T-helper 1 cell (primary cell): ENCODE results near the gene SLC25A15.
A peak's percentile ranks its signal among the peaks of the same experiment; 100 is the strongest.
"Not testable (repeated sequence)": the region's sequence is repeated elsewhere in the genome, so short reads cannot be mapped to it uniquely, and the experiment has no call there.

ENCODE experiments used
- DNase-seq, 5 donors: peaks; one replicate each; pipeline ENCODE4 v3.0.0-alpha.2; 2012 to 2020

Gene SLC25A15

DNA sequence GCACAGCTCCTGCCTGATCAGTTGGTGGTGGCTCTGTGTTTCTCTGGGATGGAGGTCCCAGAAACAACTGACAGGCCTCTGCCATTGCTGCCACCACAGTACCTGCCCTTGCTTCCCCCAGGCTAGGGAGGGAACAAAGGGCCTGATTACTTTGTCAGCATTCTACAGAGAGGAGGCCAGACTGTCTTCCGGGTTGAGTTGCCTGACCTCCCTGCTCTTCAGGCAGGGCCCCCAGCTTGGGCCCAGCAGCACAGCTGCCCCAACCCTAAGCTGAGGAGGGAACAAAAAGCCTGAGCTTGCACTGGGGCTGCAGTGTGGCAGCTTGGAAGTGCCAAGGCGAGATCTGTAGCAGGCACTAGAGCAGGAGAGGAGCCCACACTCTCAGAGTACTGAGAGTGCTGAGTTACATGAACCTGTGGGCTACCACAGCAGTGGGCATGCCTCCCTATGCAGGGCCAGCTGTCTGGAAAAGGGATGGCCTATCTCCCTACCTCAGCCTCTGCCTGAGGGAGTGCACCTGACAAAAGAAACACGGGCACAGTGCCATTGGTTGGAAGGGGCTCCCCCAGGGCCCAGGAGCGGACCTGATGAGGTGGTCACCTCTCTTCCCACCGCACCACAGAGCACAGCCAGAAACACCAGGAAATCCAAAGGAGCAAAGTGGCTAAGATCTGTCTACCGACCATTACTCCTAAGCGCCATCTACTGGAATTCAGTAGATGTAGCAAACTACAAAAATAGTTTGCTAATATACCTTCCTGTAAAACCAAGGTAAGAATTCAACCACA lies 24.4 kb downstream of the SLC25A15 start:
- DNase-seq = peak in 1 of 5 donors; percentile 38

GRCh38 chr13:40814803-40815202 lies 25.4 kb downstream of the SLC25A15 start:
- DNase-seq = no peak

DNA sequence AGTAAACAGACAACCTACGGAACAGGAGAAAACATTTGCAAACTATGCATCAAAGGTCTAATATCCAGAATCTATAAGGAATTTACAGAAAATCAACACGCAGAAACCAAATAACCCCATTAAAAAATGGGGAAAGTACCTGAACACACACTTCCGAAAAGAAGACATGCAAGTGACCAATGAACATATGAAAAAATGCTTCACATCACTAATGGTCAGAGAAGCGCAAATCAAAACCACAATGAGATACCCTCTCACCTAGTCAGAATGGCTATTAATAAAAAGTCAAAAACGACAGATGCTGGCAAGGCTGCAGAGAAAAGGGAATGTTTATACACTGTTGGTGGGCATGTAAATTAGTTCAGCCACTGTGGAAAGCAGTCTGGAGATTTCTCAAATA lies 29.5 kb downstream of the SLC25A15 start:
- no peak for DNase-seq

DNA sequence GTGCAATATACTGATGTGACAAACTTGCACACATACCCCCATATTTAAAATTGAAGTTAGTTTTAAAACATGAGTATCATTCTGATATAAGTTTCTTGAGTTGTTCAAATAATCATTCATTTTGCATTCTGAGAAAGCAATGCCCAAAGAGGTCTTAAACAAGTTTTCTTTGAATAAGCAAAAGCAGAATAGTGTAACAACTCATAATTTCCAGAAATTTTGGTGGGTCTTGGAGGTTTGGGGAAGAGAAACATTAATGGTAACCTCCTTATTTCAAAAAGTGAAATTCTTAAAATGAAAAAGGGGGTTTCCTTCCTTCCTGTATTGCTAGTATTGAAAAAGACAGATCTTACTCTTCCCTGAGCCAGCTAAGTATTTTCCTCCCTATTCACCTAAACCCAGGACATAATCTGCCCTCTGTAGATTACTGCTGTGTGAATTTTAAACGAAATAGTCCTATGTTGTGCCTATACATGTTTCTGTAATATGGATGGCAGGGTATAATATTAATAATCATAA lies 30.4 kb downstream of the SLC25A15 start:
- no peak for DNase-seq

GRCh38 chr13:40839725-40840124 lies 50.3 kb downstream of the SLC25A15 start:
- DNase-seq = not testable (repeated sequence)

- DNase-seq = not testable (repeated sequence)
Measured at GRCh38 chr13:40840955-40841354, 51.5 kb downstream of the SLC25A15 start.
